Hepatocyte (in vitro differentiated cells): Measurements from ENCODE around the gene CLIC4.

Source experiments
- EZH2phosphoT487 ChIP-seq: fragments of 200-600 bp; sonication (generic); IDR thresholded peaks from one replicate; pipeline ENCODE4 v1.6.1; 2018; ENCODE audit warnings: antibody characterized with exemption, mild to moderate bottlenecking, low read depth, moderate library complexity; ENCODE audit not compliant: unreplicated experiment, severe bottlenecking
- TF ChIP-seq, protein P1 (sequence below): fragments of 200-600 bp; sonication (generic); IDR thresholded peaks from 2 replicates; pipeline ENCODE4 v1.5.1; 2016; ENCODE audit warnings: antibody characterized with exemption, mild to moderate bottlenecking; ENCODE audit not compliant: poor library complexity

DNA sequence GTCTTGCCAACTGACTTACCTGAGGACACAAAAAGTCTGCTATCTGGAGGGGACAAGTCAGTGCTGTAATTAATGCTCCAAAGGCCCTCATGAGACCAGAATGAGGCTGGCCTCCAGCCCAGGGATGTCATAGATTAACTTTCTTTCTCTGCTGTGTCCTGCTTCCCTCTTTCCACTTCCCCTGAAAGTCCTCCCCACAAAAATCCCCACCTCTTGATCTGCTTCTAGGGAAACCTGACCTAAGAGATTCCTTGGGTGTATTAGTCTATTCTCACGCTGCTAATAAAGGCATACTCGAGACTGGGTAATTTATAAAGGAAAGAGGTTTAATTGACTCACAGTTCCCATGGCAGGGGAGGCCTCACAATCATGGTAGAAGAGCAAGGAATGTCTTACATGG is 145.6 kb downstream of the CLIC4 start:
- TF ChIP-seq, protein P1, sequence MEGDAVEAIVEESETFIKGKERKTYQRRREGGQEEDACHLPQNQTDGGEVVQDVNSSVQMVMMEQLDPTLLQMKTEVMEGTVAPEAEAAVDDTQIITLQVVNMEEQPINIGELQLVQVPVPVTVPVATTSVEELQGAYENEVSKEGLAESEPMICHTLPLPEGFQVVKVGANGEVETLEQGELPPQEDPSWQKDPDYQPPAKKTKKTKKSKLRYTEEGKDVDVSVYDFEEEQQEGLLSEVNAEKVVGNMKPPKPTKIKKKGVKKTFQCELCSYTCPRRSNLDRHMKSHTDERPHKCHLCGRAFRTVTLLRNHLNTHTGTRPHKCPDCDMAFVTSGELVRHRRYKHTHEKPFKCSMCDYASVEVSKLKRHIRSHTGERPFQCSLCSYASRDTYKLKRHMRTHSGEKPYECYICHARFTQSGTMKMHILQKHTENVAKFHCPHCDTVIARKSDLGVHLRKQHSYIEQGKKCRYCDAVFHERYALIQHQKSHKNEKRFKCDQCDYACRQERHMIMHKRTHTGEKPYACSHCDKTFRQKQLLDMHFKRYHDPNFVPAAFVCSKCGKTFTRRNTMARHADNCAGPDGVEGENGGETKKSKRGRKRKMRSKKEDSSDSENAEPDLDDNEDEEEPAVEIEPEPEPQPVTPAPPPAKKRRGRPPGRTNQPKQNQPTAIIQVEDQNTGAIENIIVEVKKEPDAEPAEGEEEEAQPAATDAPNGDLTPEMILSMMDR: no peak
- TF ChIP-seq EZH2phosphoT487: no peak
